ENCODE data around the gene ATR.

DNA sequence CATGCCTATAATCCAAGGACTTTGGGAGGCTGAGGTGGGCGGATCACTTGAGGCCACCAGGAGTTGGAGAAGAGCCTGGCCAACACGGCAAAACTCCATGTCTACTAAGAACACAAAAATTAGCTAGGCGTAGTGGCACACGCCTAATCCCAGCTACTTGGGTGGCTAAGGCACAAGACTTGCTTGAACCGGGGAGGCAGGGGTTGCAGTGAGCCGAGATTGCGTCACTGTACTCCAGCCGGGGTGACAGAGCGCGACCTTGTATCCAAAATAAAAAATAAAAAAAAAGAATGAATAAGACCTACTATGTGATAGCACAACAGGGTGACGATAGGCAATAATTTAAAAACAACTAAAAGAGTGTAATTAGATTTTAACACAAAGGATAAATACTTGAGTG, 134.2 kb downstream of the ATR start:
- TF ChIP-seq, protein P1, sequence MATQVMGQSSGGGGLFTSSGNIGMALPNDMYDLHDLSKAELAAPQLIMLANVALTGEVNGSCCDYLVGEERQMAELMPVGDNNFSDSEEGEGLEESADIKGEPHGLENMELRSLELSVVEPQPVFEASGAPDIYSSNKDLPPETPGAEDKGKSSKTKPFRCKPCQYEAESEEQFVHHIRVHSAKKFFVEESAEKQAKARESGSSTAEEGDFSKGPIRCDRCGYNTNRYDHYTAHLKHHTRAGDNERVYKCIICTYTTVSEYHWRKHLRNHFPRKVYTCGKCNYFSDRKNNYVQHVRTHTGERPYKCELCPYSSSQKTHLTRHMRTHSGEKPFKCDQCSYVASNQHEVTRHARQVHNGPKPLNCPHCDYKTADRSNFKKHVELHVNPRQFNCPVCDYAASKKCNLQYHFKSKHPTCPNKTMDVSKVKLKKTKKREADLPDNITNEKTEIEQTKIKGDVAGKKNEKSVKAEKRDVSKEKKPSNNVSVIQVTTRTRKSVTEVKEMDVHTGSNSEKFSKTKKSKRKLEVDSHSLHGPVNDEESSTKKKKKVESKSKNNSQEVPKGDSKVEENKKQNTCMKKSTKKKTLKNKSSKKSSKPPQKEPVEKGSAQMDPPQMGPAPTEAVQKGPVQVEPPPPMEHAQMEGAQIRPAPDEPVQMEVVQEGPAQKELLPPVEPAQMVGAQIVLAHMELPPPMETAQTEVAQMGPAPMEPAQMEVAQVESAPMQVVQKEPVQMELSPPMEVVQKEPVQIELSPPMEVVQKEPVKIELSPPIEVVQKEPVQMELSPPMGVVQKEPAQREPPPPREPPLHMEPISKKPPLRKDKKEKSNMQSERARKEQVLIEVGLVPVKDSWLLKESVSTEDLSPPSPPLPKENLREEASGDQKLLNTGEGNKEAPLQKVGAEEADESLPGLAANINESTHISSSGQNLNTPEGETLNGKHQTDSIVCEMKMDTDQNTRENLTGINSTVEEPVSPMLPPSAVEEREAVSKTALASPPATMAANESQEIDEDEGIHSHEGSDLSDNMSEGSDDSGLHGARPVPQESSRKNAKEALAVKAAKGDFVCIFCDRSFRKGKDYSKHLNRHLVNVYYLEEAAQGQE (IDR thresholded peaks at IDR 0.05; ENCODE audit: insufficient replicate concordance, low read depth): no peak
- TF ChIP-seq, protein P2, sequence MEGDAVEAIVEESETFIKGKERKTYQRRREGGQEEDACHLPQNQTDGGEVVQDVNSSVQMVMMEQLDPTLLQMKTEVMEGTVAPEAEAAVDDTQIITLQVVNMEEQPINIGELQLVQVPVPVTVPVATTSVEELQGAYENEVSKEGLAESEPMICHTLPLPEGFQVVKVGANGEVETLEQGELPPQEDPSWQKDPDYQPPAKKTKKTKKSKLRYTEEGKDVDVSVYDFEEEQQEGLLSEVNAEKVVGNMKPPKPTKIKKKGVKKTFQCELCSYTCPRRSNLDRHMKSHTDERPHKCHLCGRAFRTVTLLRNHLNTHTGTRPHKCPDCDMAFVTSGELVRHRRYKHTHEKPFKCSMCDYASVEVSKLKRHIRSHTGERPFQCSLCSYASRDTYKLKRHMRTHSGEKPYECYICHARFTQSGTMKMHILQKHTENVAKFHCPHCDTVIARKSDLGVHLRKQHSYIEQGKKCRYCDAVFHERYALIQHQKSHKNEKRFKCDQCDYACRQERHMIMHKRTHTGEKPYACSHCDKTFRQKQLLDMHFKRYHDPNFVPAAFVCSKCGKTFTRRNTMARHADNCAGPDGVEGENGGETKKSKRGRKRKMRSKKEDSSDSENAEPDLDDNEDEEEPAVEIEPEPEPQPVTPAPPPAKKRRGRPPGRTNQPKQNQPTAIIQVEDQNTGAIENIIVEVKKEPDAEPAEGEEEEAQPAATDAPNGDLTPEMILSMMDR (IDR thresholded peaks at IDR 0.05; ENCODE audit: insufficient read depth, low read length): no peak
- no peak for TF ChIP-seq POLR2AphosphoS5 (IDR thresholded peaks at IDR 0.05; ENCODE audit: low read depth)

Data from HL-60 (cell line).